NCI-H1105 (cell line): ENCODE results near the gene GRIP1.
"Not testable (repeated sequence)": the region's sequence is repeated elsewhere in the genome, so short reads cannot be mapped to it uniquely, and the experiment has no call there.

Experiments used
- DNase-seq: peaks from one replicate; lab custom pipeline; 2025; lab: John Stamatoyannopoulos, UW

Gene GRIP1

DNA sequence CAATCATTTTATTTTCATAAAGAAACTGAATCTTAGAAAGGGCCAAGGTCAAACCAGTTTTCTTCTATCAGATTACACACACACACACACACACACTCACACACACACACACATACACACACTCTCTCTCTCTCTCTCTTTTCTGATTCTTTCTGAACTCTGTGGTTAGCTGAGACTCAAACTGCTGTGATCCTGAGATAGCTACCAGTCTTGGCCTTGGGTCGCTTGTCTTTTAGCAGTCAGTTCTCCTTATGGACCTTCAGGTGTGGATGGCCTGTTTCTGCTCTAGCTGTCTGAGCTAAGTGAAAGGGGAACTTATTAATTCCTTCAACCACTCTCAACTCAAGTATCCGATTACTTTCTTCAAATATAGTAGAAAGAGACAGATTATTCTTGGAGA, 145.1 kb downstream of the GRIP1 start:
- DNase-seq: no peak

DNA sequence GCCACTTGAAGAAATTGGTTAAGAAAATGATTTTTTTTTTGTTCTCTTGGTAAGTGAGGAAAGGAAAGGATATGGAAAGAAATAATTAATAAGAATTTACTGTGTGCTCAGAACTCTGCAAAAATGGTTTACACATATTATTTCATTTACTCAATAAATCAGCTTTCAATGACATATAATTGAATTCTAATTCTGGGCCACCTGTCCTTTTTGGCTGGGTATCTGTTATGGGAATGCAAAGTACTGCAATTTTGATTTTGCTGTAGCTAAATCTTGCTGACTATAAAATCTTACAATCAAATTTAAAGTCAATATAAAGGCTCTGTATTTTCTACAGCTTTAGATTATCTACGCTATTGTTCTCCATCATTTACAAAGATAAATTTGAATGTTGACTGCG, 147.1 kb downstream of the GRIP1 start:
- DNase-seq: peak; percentile 18

DNA sequence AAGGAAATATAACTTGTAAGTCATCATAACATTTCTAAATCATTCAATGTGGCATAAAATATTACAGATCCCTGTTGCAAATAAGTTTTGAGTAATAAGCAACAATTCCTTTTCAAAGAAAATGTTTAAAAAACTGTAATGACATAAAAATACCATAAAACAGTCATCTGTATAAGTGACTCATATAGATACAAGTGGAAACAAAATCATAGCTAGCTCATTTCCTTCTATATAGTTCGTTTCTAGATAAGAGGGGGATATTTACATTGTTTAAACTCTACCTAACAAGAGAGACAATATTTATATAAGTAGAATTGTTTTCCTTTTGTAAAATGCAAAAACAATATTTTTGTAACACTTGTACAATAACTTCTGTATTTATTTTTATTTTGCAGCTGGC, 148.9 kb downstream of the GRIP1 start:
- DNase-seq: no peak

DNA sequence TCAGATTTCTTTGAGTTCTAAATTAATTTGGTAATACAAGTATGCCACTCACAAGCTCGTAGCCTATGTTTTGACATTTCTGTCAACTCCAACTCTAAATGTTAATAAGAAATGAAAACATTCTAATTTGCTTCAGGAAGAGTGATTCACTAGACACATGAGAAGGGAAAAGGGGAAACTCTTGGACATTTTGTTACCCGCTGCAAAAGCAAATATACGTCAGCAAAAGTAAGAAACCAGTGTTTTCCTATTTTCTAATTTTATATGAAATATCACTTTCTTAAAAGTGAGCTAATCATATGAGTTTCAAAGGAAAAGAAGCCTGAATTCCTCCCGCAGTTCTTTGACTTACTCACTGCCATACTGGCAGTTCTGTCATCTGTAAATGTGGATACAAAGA, 162.3 kb downstream of the GRIP1 start:
- no peak for DNase-seq

DNA sequence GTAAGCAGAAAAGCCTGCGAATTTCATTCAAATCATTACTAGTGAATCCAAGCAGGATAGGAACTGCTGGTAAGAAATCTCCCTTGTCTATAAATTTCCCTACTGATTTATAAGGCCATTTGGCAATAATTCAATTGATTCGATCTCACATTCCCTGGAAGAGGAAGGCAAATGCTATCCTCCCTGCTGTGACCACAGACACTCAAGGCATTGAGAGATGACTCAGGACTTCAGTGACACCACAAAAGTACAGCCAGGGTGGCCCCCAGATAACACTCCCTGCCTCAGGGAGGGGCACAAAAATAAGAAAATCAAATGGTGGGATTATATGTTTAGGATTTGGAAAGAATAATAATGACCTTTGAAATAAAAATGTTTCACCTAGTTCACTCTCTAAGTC, 162.7 kb downstream of the GRIP1 start:
- no peak for DNase-seq

DNA sequence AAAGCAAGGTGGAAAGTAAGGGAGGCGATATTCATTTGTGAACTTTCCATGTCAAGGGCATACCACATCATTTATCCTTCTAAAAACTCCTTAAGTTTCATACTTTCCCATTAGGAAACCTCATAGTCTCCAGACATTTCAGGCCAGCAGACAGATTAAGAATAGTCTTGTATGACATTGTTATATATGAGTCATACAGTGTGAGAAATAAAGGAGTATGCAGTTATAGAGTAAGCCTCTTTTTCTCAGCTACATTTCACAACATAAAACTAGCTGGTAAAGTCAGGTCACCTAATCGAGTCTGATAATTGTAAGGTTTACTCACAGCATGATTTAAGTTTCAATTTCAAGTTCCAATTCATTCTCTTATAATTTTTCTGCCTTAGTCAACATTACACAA, 164.3 kb downstream of the GRIP1 start:
- DNase-seq: no peak

DNA sequence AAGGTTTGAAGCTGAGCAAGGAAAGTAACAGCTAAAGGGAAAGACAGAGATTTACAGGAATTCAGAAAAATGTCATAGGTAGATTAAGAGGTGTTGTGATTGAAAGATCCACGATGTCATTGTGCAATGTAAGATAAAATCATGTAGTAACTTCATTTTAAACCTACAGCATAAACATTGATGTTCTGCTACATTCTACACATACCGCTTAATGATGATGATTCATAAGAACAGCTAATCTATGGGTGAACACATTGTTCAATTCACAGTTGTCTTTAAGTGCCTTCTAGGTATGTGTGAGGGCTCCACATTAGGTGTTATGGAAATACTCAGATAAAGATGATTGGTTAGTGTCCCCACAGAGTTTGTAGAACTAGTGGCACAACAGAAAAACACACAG, 170.9 kb downstream of the GRIP1 start:
- no peak for DNase-seq

DNA sequence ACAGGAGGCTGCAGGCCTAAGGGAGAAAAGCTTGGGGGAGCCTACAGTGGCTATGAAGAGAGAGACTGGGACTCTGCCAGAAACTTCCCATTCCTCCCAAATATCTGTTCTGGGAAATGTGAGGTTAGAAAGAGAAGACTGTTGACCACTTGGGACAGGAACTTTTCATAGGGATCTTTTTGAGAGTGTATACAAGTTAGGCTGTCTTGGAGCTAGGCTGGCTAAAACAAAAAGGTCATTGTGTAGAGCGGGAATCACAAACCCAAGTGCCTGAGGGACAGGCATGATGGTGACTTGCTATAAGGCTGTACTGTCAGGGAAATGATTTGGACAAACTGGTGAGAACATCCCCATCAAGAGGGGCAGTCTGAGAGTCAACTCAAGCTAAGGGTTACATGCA, 175.1 kb downstream of the GRIP1 start:
- DNase-seq: no peak

DNA sequence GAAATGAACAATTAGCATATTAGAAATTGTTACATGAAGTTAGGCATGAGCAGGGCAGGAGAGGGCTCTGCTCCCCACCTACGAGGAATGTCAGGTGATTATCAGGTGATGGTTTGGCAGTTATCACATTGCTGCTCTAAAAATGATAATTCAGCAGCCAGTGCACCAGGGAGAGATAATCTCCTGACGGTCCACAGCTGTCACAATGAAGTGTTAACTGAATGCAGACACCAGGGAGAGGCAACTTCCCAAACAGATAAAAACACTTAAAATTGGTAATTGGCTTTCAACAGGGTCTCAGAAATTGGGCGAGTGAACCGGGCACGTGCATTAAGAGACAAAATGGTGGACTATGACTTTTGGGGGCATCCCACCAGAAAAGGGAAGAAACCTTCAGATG, 176.0 kb downstream of the GRIP1 start:
- no peak for DNase-seq

DNA sequence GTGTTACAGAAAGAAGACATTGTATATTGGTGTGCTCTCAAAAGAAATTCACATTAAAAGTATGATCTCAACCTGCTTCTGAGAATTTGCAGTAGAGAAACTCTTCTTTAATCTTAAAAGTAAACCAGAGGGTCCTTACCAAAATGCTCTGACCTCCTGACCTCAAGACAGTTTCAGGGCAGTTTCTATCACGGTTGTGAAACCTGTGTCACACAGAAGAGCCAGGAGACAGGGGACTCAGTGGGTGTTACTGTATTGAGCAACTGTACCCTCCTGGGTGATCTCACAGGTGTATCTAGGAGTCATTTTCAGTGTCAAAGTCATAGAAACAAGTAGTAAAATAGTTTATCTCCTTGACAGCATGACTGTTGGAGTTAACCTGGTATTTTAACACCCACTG, 178.0 kb downstream of the GRIP1 start:
- no peak for DNase-seq

DNA sequence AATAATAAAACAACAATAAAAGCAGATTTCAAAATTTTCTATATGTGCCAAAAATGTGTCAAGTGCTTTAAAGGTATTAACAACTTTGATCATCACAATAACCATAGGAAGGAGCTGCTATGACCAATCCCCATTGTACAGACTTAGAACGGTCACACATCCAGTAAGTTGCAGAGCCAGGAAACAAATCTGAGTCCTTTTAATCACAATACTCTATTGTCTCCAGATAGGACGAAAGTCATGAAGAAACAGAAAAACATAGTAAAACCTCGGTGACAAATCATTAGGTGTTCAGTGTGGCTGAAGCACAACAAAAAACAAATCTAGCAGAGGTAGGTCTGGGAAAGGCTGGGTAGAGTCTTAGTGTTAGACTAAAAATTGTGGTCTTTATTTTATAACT, 178.8 kb downstream of the GRIP1 start:
- no peak for DNase-seq

DNA sequence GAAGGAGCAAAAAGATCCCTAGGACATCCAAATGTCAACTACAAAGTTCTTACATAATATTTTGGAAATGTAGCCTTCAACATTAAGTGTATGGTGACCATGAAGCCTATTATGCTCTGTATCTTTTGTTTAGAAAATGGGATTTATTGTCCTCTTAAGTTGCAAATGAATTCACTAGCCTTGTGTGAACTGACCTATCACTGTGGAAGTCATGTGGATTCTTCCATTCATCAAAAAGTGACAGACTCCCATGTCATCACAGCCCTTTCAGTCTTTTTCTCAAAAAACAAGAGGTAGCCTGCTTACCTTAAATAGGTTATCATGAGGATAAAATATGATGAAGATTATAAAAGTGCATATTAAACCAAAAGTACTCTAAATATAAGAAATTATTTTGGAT, 179.9 kb downstream of the GRIP1 start:
- no peak for DNase-seq

DNA sequence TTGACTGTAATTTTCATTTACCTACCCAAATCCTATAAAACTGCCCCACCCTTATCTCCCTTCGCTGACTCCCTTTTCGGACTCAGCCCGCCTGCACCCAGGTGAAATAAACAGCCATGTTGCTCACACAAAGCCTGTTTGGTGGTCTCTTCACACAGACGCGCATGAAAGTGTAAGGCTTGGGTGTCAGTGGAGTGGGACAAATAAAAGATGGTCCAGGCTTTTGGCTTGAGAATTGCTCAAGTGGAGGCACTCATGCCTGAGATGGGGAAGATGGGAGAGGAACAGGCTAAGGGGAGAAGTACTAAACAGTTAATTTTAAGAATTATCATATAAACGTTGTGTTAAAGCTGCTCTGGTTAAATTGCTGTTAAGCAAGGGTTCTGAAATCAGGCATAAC, 180.8 kb downstream of the GRIP1 start:
- not testable (repeated sequence) for DNase-seq

DNA sequence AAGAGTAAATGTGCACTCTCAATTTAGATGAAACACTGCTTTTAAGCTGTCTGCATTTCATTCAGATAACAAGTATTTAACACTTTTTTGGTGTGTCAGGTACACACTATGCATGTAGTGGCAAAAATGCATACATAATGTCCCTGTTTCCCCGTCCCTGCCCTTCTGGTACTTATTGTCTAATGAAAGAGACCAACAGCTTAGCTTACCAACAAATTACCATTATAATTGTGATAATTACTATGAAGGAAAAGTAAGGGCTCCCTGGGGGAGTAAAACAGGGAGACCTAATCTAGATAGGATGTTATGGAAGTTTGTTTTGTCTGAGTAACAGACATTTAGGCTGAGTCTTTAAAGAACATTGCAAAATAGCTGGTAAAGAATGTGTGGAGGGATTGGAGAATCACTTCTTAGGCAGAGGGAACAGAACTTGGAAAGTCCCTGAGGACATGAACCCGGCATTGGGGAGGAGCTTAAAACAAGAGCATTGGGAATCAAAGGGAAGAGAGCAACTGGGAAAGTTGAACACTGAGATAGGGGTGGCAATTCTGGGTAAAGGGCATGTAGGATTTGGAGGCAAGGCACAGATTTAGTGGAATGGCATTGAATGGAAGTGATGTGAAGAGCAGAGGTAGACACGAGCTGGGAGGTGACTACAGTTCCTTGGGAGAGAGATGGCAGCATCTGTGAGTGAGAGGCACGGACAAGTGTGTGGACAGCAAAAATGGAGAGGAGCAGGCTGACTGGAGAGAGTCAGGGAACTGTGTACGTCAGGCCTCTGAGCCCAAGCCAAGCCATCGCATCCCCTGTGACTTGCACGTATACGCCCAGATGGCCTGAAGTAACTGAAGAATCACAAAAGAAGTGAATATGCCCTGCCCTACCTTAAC, 181.6 kb downstream of the GRIP1 start:
- no peak for DNase-seq

DNA sequence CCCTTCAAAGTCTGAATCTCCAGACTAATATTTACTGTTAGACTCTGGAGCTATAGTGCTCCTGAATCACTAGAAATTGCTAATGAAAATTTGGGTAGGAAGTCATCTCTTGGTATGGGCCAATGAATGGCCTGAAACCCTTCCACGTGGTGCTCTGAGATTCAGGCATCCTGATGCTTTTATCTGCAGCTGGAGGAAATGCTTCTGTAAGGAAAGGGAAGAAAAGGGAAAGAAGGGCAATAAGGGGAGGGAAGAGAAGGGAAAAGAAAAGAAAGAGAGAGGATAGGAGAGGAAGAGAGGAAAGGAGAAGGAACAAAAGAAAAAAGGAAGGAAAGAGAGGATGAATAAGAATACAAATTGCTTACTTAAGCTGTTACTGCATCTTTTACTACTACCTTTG, 182.3 kb downstream of the GRIP1 start:
- no peak for DNase-seq

DNA sequence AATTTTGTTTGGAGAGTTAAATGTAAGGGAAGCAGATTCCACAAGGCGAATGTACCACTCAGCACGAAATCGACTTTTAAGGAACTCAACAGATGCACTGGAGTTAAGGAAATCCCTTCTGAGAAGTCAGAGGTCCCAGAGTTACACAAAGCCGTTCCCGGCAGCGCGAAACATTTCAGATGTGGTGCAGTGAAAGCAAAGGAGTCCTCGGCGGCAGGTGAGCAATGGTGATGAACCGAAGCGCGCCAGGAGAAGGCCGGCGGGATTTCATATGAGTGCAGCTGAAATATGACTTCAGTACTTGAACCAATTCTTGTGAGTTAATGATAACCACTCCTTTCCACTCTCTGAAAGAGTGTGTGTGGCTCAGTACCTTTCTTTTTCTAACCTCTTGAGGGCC, 183.2 kb downstream of the GRIP1 start:
- no peak for DNase-seq

DNA sequence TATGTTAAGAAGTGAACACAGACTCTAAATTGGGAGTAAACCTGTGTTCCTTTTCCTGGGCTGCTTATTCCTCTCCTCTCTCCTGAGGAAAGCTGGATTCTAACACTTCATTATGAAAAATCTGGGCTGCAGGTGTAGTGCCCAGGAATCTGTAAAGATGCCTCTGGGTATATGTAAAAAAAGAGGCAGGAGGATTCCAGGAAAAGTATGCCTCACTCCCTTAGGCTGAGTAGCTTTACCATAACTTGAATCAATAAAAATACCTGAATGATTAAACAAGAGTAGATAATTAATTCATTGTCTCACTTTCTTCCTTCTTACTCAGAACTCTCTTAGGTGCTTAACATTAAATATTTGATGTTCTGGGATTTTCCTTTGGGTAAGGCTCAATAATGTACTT, 185.1 kb downstream of the GRIP1 start:
- no peak for DNase-seq

DNA sequence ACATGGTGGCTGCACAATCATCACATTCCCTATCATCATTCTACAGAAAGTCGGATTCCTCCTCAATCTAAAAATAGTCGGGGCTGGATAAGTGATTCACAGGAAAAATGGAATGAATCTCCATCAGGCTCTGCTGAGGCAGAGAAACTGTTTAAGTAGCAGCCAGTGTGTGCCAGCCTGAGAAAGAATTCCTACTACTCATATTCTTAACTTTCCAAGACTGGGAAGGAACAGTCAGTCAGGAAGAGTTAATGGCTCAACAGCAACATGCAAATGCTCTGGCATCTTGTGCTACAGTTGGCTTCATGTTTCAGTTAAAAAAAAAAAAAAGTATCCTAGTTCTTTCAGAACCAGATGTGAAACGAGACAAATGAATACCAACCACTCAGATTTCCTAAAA, 187.0 kb downstream of the GRIP1 start:
- DNase-seq: no peak

DNA sequence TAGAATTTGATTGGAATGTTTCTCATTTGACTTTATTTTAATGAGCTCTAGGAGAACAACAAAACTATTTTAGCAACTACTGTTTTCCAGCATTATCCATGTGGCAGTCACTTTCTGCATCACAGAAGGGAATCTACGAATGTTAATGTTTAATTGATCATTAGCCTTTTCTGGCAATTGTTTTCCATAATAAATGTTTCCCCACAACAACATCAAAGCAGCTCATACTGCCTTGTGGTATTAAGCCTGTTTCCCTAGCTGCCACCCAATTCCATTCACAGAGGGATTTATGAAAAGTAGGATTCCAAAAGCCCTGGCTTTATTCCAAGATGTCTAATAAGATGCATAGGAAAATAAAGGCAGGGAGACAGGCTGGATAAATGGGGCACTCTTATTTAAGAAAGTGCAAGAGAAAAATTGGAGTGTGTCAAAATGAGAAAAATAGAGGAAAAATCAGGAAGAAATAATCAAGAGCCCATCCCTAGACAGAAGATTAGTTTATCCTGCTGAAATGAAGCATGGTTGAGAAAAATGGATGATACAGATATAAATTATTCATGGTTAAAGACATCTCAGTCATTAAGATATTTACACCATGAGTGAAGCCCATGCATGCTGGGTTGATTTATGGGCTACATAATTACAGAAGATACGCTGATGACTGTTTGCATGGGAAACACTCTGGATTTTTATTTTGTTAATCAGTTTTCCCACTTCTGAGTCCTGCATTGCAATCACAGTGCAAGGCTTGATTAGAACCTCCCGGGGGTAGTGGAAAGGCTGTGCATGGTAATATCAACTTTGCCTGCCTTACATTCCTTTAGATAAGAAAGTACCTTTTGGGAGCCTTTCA, 196.3 kb downstream of the GRIP1 start:
- DNase-seq: peak; percentile 50

DNA sequence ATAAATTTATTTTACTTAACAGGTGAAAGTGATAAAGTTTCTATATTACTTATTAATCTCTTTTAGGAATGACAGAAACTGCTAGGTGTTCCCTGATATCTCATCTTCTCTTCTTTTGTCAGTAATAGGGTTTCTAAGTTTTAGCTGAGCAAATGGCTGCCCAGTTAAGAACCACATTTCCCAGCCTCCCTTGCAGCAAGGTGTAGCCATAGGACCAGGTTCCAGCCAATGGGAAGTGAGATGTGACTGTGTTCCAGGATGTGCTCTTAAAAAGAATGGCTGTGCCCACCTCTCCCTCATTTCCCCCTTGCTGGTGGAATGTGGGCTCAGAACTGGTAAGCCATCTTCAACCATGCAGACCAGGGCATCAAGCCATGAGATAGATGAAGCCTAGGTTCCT, 210.9 kb downstream of the GRIP1 start:
- DNase-seq: no peak

DNA sequence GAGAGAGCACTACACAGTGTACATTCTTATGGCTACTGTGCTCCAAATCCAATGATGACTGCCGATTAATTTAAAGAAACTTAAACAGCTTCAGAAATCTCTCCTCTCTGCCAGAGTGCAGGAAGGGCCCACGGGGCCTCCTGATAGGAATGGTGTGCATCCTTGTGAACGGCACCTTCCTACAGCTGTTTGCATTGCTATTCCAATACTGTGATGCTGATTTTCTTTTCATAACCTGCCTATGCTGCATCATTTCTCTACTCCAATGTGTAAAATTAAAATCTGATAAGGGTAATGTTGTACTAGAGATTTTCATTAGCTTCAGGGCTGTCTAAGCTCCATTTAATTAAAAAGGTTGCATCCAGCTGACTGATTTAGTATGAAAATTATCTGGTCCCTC, 217.5 kb downstream of the GRIP1 start:
- DNase-seq: no peak

DNA sequence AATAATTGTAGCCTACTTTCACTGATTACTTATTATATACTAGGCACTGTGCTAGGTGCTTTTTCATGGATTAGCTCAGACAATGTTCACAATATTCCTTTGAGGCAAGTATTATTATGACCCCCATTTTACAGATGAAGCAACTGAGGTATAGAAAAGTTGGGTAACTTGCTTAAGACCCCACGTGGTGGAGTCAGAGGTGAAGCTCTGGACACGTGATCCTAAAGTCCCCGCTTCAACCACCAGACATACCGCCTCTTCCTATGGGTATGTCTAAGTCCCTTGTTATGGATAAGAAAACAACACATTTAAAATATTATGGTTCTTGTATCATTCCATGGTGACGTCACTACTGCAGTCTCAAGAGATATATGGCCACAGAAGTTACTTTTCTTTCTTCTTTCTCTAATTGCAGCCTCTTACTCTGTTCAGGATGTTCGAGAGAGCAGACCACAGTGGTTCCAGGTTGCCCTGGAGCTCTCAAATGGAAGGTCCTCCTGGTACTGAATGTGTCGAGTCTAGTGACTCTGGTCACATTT, 218.9 kb downstream of the GRIP1 start:
- no peak for DNase-seq

DNA sequence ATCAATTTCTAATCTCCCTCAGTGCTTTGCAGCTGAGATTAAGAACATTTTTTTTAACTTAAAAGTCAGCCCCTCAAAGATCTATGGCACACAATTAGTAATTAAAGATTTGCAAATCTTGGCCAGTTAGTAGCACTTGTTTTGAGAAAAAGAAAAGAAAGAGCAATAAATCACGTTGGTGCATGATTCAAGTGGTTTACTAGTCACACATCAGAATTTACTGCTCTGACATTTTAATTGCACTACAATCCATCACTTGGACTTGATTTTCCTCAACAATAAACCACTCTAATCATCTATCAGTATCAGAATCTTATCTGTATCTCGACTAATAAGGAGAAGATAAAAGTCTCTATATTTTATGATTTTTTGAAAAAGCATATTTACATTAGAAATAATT, 222.3 kb downstream of the GRIP1 start:
- no peak for DNase-seq
